HFFc6 (cell line): ENCODE results near the gene FSTL4. TPM values are rescaled to one million over a fixed set of nuclear protein-coding genes. Genes with fewer than 3 reads are reported as not detected.

Experiments used
- DNase-seq: peaks from one replicate; pipeline ENCODE4 v3.0.0-alpha.2; 2018
- H3K27ac Mint-ChIP-seq: 2 replicates; pipeline ENCODE4 v1.8.0; 2020; ENCODE audit warnings: mild to moderate bottlenecking, mixed read lengths
- H3K27me3 Mint-ChIP-seq: 2 replicates; pipeline ENCODE4 v1.8.0; 2021; ENCODE audit warnings: mild to moderate bottlenecking, moderate library complexity, mixed read lengths; ENCODE audit not compliant: insufficient read depth
- H3K36me3 Mint-ChIP-seq: 2 replicates; pipeline ENCODE4 v1.8.0; 2021; ENCODE audit warnings: low read depth, mixed read lengths
- H3K4me1 Mint-ChIP-seq: 2 replicates; pipeline ENCODE4 v1.8.0; 2020; ENCODE audit warnings: low read depth, mixed read lengths
- H3K4me3 Mint-ChIP-seq: 2 replicates; pipeline ENCODE4 v1.8.0; 2020; ENCODE audit warnings: mild to moderate bottlenecking, moderate library complexity, mixed read lengths
- H3K9me3 Mint-ChIP-seq: 2 replicates; pipeline ENCODE4 v1.8.0; 2020; ENCODE audit warnings: mild to moderate bottlenecking, mixed read lengths
- total RNA-seq, 6 experiments: library from RNA; stranded (reverse); fragmentation: NEBNext Ultra II Directional; extraction: Animal tissue kit (Norgen Biotek cat#: 25700); gene quantifications; 2 replicates in 1 of 6; 3 replicates in 5 of 6; pipeline ENCODE4 v1.2.3, GENCODE V29; 2021
- TF ChIP-seq, protein P1 (sequence below): fragments of 200-600 bp; sonication (generic); IDR thresholded peaks from 2 replicates; pipeline ENCODE4 v1.5.0; 2021; ENCODE audit warnings: antibody characterized with exemption, mild to moderate bottlenecking

Gene FSTL4
- total RNA-seq, 6 experiments from 2014 or later: not detected

GRCh38 chr5:133641683-133642082 is 29.3 kb upstream of the FSTL4 start:
- Mint-ChIP-seq H3K4me1 (no peaks in the 10 kb centered on the region), H3K36me3 (no peaks in the 10 kb centered on the region), H3K4me3 (no peak overlapping the region), H3K27ac (no peak overlapping the region), H3K9me3 (no peaks in the 10 kb centered on the region), H3K27me3 (peaks cover 8% of the 10 kb centered on the region; the same call in 1 of the 2 replicates)
- no peak for DNase-seq
- TF ChIP-seq, protein P1, sequence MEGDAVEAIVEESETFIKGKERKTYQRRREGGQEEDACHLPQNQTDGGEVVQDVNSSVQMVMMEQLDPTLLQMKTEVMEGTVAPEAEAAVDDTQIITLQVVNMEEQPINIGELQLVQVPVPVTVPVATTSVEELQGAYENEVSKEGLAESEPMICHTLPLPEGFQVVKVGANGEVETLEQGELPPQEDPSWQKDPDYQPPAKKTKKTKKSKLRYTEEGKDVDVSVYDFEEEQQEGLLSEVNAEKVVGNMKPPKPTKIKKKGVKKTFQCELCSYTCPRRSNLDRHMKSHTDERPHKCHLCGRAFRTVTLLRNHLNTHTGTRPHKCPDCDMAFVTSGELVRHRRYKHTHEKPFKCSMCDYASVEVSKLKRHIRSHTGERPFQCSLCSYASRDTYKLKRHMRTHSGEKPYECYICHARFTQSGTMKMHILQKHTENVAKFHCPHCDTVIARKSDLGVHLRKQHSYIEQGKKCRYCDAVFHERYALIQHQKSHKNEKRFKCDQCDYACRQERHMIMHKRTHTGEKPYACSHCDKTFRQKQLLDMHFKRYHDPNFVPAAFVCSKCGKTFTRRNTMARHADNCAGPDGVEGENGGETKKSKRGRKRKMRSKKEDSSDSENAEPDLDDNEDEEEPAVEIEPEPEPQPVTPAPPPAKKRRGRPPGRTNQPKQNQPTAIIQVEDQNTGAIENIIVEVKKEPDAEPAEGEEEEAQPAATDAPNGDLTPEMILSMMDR: no peak

DNA sequence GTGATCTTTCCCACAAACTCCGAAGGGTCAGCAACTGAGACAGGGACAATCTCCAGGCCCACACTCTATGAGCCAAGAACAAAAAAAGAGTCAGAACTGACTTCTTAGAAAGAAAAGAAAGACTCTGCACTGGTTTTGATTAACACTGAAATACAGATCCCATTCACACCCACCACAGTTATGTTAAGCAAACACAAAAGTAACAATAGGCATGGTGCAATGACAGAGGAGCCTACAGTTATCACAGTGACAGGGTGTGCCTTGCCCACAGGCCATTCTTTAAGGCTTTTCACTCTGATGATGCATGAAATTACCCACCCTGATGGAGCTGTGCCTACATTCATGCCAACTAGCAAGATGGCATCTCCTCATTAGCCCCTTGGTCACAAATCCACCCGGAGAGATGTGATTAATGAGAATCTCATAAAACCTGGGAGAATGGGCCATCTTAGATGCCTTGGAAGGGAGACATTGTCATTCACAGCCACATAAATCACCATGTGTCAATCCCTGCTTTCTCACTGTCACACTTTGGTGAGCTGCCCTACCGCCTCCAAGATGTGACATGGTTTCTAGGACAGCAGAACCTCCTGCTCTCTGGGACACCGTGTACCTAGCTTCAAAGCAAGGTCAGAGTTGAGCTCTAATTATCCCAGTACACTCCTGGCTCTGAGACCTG is 27.6 kb upstream of the FSTL4 start:
- no peak overlapping the region for H3K27ac Mint-ChIP-seq
- TF ChIP-seq, protein P1: no peak
- DNase-seq: no peak
- H3K36me3 Mint-ChIP-seq: no peaks in the 10 kb centered on the region
- peaks cover 4% of the 10 kb centered on the region; the same call in 1 of the 2 replicates for H3K27me3 Mint-ChIP-seq
- H3K4me1 Mint-ChIP-seq: no peaks in the 10 kb centered on the region
- no peaks in the 10 kb centered on the region for H3K9me3 Mint-ChIP-seq
- H3K4me3 Mint-ChIP-seq: no peak overlapping the region

DNA sequence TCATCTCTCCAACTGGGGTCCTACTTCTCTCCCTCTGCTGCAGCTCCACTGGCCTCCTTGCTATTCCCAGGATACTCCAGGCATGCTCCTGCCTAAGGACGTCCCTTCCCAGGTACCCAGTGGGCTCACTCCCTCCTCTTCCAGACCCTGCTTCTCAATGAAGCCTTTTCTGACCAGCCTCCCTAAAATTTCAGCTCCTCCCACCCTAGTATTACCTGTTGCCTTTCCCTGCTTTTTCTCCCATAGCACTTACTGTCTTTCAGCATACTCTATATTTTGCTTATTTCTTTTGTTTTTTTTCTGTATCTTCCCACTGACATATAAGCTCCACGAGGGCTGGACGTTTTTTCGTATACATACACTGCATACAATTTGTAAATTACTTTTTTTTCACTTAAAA is 26.1 kb upstream of the FSTL4 start:
- TF ChIP-seq, protein P1: no peak
- no peak for DNase-seq
- Mint-ChIP-seq H3K27ac (no peak overlapping the region), H3K36me3 (no peaks in the 10 kb centered on the region), H3K27me3 (peaks cover 2% of the 10 kb centered on the region; the same call in 1 of the 2 replicates), H3K4me3 (no peak overlapping the region), H3K4me1 (no peaks in the 10 kb centered on the region), H3K9me3 (no peaks in the 10 kb centered on the region)

DNA sequence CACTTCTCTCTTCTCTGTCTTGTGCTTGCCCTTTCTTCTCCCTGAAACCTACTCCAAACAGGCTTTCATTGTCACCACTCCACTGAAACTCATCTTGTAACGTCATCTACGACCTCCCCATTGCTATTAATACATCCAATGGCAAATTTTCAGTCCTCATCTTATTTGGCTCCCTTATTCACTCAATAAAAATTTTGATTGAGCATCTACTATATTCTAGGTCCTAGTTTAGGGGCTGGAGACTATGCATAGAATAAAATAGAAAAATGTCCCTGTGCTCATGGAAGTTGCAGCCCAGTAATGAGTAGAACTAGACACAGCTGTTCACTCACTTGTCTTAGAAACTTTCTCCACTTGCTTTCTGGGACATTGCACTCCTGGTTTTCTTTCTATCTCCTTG is 24.9 kb upstream of the FSTL4 start:
- no peak overlapping the region for H3K27ac Mint-ChIP-seq
- peaks cover 5% of the 10 kb centered on the region; the same call in 1 of the 2 replicates for H3K27me3 Mint-ChIP-seq
- no peak for DNase-seq
- TF ChIP-seq, protein P1: no peak
- no peaks in the 10 kb centered on the region for H3K9me3 Mint-ChIP-seq
- no peak overlapping the region for H3K4me3 Mint-ChIP-seq
- H3K36me3 Mint-ChIP-seq: no peaks in the 10 kb centered on the region
- H3K4me1 Mint-ChIP-seq: no peaks in the 10 kb centered on the region

DNA sequence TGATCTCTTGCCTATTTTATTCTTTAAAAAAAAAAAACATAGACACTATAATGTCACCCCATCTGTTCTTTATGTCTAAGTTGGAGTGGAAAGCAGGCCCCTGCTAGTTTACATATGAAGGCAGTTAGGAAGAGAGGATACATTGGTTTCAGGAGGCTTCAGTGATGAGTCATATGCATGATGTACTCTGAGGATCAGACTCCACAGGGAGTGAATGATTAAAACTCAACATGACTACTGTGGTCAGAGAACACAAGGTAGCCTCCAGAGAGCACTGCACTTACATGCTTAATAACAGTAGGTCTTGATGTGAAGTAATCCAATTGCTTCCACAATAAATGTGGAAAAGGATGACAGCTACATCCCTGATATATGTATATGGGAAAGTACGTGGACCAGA is 22.7 kb upstream of the FSTL4 start:
- Mint-ChIP-seq H3K36me3 (no peaks in the 10 kb centered on the region), H3K27me3 (peaks cover 3% of the 10 kb centered on the region; the same call in 1 of the 2 replicates), H3K9me3 (no peaks in the 10 kb centered on the region), H3K4me1 (no peaks in the 10 kb centered on the region), H3K27ac (no peak overlapping the region), H3K4me3 (no peak overlapping the region)
- TF ChIP-seq, protein P1: no peak
- DNase-seq: peak; percentile 26
